SU-DHL-6 (cell line): ENCODE data around the gene SUPT3H.

Source experiments
- H2AFZ ChIP-seq: fragments of 200-600 bp; sonication (generic); 2 replicates; pipeline ENCODE4 v1.6.1; 2014; ENCODE audit warnings: low read depth, mild to moderate bottlenecking, moderate library complexity, mixed read lengths, antibody characterized with exemption, low read length; ENCODE audit not compliant: severe bottlenecking
- H3F3A ChIP-seq: fragments of 200-600 bp; shearing (Covaris generic); 2 replicates; pipeline ENCODE4 v1.6.0; 2016; ENCODE audit warnings: antibody characterized with exemption, mild to moderate bottlenecking; ENCODE audit not compliant: insufficient read depth
- H3K27ac ChIP-seq: fragments of 200-600 bp; sonication (generic); 2 replicates; pipeline ENCODE4 v1.5.1; 2016; ENCODE audit warnings: low read depth, mild to moderate bottlenecking, low read length, moderate library complexity, mixed read lengths
- H3K27me3 ChIP-seq: fragments of 200-600 bp; sonication (generic), shearing (Covaris generic); 2 replicates; pipeline ENCODE4 v1.6.0; 2014; ENCODE audit warnings: mild to moderate bottlenecking, low read length
- H3K36me3 ChIP-seq: fragments of 200-600 bp; sonication (generic); 2 replicates; pipeline ENCODE4 v1.6.1; 2014; ENCODE audit warnings: mild to moderate bottlenecking, low read length, mixed read lengths
- H3K4me2 ChIP-seq: fragments of 300-600, 200-600 bp; shearing (Covaris generic), sonication (generic); 2 replicates; pipeline ENCODE4 v1.6.0; 2014; ENCODE audit warnings: low read length, low read depth, mild to moderate bottlenecking; ENCODE audit not compliant: poor library complexity, severe bottlenecking
- H3K4me3 ChIP-seq: fragments of 200-600 bp; sonication (generic); 2 replicates; pipeline ENCODE4 v1.5.1; 2014; ENCODE audit warnings: antibody characterized with exemption, low read length, mild to moderate bottlenecking, mixed read lengths; ENCODE audit not compliant: insufficient read depth, poor library complexity, severe bottlenecking
- H3K79me2 ChIP-seq: fragments of 200-600 bp; sonication (generic); 2 replicates; pipeline ENCODE4 v1.6.1; 2014; ENCODE audit warnings: mild to moderate bottlenecking, low read length, moderate library complexity; ENCODE audit not compliant: insufficient read depth
- H3K9ac ChIP-seq: fragments of 200-600 bp; sonication (generic); 2 replicates; pipeline ENCODE4 v1.7.0; 2014; ENCODE audit warnings: mild to moderate bottlenecking, low read length
- H3K9me2 ChIP-seq: fragments of 200-600 bp; sonication (generic); replicated peaks from 2 replicates; pipeline ENCODE4 v1.6.1; 2014; ENCODE audit warnings: low read length; ENCODE audit not compliant: insufficient read depth
- H3K9me3 ChIP-seq: fragments of 200-600 bp; sonication (generic); 2 replicates; pipeline ENCODE4 v1.6.1; 2014; ENCODE audit warnings: low read length, mixed read lengths; ENCODE audit not compliant: insufficient read depth
- H4K20me1 ChIP-seq: fragments of 200-600 bp; sonication (generic); 2 replicates; pipeline ENCODE4 v1.6.1; 2014; ENCODE audit warnings: low read depth, mild to moderate bottlenecking, antibody characterized with exemption, low read length, moderate library complexity, mixed read lengths
- CTCF ChIP-seq: fragments of 200-600 bp; sonication (generic); IDR thresholded peaks from one replicate; pipeline ENCODE4 v1.5.1; 2017; ENCODE audit warnings: antibody characterized with exemption, mild to moderate bottlenecking, low read length, moderate library complexity; ENCODE audit not compliant: insufficient read depth, poor library complexity, severe bottlenecking
- EZH2phosphoT487 ChIP-seq: fragments of 200-600 bp; sonication (generic), shearing (Covaris generic); conservative IDR thresholded peaks from 2 replicates; pipeline ENCODE4 v1.6.1; 2018; ENCODE audit warnings: mild to moderate bottlenecking, antibody characterized with exemption, low read length, moderate library complexity, mixed read lengths

Gene SUPT3H

DNA sequence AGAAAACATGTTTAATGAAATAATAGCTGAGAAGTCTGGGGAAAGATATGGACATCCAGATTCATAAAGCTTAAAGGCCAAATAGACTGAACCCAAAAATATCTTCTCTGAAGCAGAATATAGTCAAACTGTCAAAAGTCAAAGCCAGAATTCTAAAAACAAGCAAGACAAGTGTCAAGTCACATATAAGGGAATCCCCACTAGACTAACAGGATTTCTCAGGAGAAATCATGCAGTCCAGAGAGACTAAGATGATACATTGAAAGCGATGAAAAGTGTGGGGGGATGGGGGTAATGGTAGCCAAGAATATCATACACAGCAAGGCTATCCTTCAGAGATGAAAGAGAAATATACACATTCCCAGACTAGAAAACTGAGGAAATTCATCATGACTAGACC lies 162.0 kb downstream of the SUPT3H start:
- no peak overlapping the region for H3K9ac ChIP-seq
- H3K36me3 ChIP-seq, result no peaks in the 10 kb centered on the region
- H2AFZ ChIP-seq, result no peak overlapping the region
- H4K20me1 ChIP-seq, result no peaks in the 10 kb centered on the region
- no peaks in the 10 kb centered on the region for H3K9me3 ChIP-seq
- TF ChIP-seq EZH2phosphoT487, result no peak
- no peak for TF ChIP-seq CTCF
- H3K79me2 ChIP-seq, result no peaks in the 10 kb centered on the region
- no peaks in the 10 kb centered on the region for H3K9me2 ChIP-seq
- H3K4me2 ChIP-seq, result no peak overlapping the region
- H3K27ac ChIP-seq, result no peak overlapping the region
- H3K4me3 ChIP-seq, result no peak overlapping the region
- H3F3A ChIP-seq, result no peaks in the 10 kb centered on the region
- no peaks in the 10 kb centered on the region for H3K27me3 ChIP-seq

DNA sequence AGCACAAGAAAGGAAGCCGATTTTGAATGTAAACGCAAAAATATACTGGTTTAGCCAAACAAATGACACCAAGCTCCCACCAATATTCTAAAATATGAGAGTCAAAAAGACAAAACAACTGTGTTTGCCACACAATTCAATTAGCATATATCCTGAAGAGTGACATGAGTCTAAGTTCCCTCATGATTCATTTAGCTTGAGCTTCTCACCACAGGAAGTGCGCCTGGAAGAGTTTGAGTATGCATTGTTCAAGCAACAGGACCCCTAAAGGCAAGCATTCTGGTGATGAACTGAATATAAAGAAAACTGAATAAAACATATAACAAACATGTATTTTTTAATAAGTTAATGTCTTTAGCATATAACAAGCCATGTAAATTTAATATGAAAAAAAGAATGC lies 164.8 kb downstream of the SUPT3H start:
- Histone ChIP-seq H3K4me3 (no peak overlapping the region), H3K4me2 (no peak overlapping the region), H3K79me2 (no peaks in the 10 kb centered on the region), H3K9me3 (peaks cover 3% of the 10 kb centered on the region; the same call in 1 of the 2 replicates), H3K27ac (no peak overlapping the region), H4K20me1 (no peaks in the 10 kb centered on the region), H3K36me3 (no peaks in the 10 kb centered on the region), H3F3A (no peaks in the 10 kb centered on the region), H3K9me2 (no peaks in the 10 kb centered on the region), H2AFZ (no peak overlapping the region), H3K9ac (no peak overlapping the region), H3K27me3 (no peaks in the 10 kb centered on the region)
- TF ChIP-seq CTCF (no peak), EZH2phosphoT487 (no peak)

DNA sequence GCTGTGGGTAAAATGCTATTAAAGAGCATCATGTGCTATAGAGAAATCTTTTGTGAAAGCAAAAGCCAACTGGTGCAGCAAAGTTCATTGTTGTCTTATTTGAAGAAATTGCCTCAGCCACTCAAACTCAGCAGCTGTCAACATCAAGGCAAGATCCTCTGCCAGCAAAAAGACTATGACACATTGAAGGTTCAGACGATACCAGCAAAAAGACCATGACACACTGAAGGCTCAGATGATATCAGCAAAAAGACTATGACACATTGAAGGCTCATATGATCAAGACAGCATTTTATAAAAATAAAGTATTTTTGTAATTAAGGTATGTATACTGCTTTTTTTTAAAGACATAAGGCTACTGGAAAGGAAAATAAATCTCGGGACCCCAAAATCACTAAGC lies 168.0 kb downstream of the SUPT3H start:
- Histone ChIP-seq H3K4me3 (no peak overlapping the region), H3F3A (no peaks in the 10 kb centered on the region), H3K4me2 (no peak overlapping the region), H3K9me3 (peaks cover 5% of the 10 kb centered on the region; the same call in 1 of the 2 replicates), H3K9ac (no peak overlapping the region), H3K9me2 (no peaks in the 10 kb centered on the region; the same call in 1 of the 2 replicates), H3K79me2 (no peaks in the 10 kb centered on the region), H2AFZ (no peak overlapping the region), H3K27ac (no peak overlapping the region), H4K20me1 (no peaks in the 10 kb centered on the region), H3K27me3 (no peaks in the 10 kb centered on the region), H3K36me3 (no peaks in the 10 kb centered on the region)
- TF ChIP-seq EZH2phosphoT487 (no peak), CTCF (no peak)
